GM12875 (cell line): ENCODE results near the gene CPNE2.
"Not testable (repeated sequence)": the region's sequence is repeated elsewhere in the genome, so short reads cannot be mapped to it uniquely, and the experiment has no call there.

Source experiments
- H3K4me3 ChIP-seq: one replicate; pipeline ENCODE4 v1.5.1; 2011; ENCODE audit warnings: low read depth, low read length, control low read depth
- CTCF ChIP-seq: IDR thresholded peaks from 2 replicates; pipeline ENCODE4 v1.5.1; 2011; ENCODE audit warnings: low read depth, mild to moderate bottlenecking, control low read depth, inconsistent platforms, low read length, moderate library complexity, borderline replicate concordance; ENCODE audit not compliant: insufficient read depth

The CPNE2 gene

GRCh38 chr16:57184887-57185445 lies 92.6 kb downstream of the CPNE2 start:
- peak overlapping the region; percentile 83 for H3K4me3 ChIP-seq

GRCh38 chr16:57185446-57185944 lies 93.1 kb downstream of the CPNE2 start:
- H3K4me3 ChIP-seq: peak overlapping the region; percentile 83

More at GRCh38 chr16:57184887-57185445, 92.6 kb downstream of the CPNE2 start:
- TF ChIP-seq CTCF: no peak

GRCh38 chr16:57185945-57186871 lies 93.8 kb downstream of the CPNE2 start, which contains the start of the genes PSME3IP1 and RSPRY1:
PSME3IP1 (minus strand) TSS chr16:57186039; CDS start chr16:57173854, 12,185 bp downstream.
RSPRY1 (plus strand) TSS chr16:57186329; CDS start chr16:57204659, 18,330 bp downstream.
- H3K4me3 ChIP-seq: peak within 1 kb of the TSS; percentile 83
- no peak for TF ChIP-seq CTCF

More at GRCh38 chr16:57185446-57185944, 93.1 kb downstream of the CPNE2 start:
- TF ChIP-seq CTCF: no peak

GRCh38 chr16:57186872-57187854 lies 94.8 kb downstream of the CPNE2 start:
- TF ChIP-seq CTCF: no peak

GRCh38 chr16:57187902-57188710 lies 95.7 kb downstream of the CPNE2 start:
- H3K4me3 ChIP-seq: peak overlapping the region; percentile 54

More at GRCh38 chr16:57186872-57187854, 94.8 kb downstream of the CPNE2 start:
- peak overlapping the region; percentile 54 for H3K4me3 ChIP-seq

- no peak for TF ChIP-seq CTCF
- no peak overlapping the region for H3K4me3 ChIP-seq
Observed at GRCh38 chr16:57188711-57189002, 96.3 kb downstream of the CPNE2 start.

GRCh38 chr16:57189527-57189926 lies 97.1 kb downstream of the CPNE2 start:
- H3K4me3 ChIP-seq: not testable (repeated sequence)
